GM15510 (cell line): ENCODE measurements around the gene ANAPC2.

ENCODE experiments used
- POLR2A ChIP-seq: IDR thresholded peaks from 3 replicates; pipeline ENCODE4 v1.6.1; 2011; ENCODE audit warnings: borderline replicate concordance; ENCODE audit not compliant: insufficient read length; ENCODE audit errors: extremely low read depth

The ANAPC2 gene

DNA sequence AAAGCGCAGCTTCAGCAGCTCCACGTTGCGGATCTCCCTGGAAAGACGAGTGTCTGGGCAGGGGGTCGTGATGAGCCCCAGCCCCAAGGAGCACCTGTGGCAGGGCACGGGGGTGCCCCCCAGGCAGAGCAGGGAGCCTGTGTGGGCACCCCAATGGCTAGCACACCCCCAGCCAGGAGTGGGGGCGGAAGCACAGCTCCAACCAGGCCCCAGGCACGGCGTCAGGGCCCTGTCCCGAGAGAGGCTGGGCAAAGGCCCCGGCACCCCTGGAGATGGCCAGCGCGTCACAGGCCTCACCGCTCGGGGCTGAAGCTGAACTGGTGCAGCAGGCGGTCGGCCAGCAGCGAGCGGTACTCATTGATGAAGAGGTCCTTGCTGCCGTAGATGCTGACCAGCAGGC, 7.9 kb downstream of the ANAPC2 start:
- no peak for TF ChIP-seq POLR2A

DNA sequence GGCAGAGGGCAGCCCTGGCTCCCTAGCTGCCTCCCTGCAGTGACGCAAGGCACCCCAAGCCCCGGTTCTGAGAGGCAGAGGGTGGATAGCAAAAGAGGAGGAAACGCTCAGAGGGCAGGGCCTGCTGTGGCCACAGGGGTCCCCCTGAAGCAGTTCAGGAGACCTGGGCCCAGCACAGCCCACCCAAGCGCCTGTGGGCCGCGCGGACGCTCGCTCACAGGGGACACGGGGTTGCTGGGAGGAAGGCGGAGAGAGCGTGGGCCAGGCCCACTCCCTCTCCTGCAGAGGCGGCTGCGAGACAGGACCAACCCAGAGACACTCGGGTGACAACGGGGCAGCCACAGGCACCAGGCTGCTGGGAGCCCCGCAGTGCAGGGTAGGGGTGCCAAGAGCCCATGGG, 8.6 kb downstream of the ANAPC2 start:
- TF ChIP-seq POLR2A = no peak

DNA sequence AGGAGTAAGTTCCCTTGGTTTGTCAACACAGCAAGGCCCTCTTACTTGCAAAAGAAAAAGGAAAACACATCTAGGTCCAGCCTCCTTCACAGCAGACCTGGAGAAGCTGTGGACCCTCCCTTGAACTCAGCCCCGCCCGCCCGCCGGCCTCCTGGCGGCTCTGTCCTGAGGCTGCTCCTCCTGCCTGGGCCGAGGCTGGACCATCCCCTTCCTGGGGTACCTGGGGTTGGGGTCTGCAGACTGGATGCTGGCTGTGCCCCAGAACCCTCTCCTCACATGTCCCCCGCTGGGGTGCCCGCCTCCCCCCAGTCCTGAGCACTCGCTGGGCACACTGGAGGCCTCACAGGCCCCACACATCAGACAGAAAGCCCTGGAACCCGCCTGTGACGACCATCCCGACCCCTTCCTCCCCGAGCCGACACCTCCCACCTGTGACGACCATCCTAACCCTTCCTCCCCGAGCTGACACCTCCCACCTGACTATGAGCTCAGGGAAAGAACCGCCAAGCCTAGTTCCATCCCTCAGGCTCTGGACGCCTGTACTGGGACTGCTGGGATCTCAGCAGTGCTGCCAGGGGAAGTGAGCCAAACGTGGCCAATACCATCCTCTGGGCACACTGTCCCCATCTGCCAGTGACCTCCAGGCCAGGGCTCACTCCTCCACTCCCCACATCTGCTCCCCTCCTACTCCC, 9.3 kb downstream of the ANAPC2 start:
- TF ChIP-seq POLR2A = no peak

DNA sequence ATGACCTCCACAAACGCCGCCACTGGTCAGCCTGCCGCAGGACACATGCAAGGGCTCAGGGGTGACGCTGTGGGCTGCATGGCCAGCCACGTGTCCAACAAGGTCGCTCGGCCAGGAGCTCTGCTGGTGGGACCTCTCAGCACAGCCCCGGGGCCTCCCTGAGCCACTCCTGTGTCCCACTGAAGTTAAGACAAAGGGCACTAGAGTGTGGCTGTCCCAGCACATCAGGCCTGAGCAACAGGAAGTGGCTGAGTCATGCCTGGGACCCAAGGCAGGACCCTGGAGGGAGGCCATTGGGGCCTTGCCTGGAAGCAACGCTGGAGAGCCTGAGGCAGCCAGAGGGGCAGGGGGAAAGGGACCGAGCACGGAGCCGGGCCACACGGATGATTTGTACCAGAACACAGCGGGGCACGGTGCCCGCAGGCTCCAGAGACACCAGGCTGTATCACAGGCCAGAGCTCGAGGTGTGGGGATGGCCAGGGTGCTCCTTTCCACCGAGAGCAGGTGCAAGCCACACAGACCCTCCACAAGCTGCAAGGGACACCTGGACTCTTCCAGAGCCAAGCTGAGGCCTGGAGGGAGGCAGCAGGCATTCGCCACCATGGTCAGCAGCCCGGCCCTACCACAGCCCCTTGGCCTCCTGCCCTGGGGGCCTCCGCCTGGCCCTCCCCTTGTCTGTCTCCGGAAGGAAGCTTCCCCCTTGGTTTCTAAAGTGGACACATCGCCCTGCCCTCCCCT, 10.0 kb downstream of the ANAPC2 start:
- TF ChIP-seq POLR2A = no peak

DNA sequence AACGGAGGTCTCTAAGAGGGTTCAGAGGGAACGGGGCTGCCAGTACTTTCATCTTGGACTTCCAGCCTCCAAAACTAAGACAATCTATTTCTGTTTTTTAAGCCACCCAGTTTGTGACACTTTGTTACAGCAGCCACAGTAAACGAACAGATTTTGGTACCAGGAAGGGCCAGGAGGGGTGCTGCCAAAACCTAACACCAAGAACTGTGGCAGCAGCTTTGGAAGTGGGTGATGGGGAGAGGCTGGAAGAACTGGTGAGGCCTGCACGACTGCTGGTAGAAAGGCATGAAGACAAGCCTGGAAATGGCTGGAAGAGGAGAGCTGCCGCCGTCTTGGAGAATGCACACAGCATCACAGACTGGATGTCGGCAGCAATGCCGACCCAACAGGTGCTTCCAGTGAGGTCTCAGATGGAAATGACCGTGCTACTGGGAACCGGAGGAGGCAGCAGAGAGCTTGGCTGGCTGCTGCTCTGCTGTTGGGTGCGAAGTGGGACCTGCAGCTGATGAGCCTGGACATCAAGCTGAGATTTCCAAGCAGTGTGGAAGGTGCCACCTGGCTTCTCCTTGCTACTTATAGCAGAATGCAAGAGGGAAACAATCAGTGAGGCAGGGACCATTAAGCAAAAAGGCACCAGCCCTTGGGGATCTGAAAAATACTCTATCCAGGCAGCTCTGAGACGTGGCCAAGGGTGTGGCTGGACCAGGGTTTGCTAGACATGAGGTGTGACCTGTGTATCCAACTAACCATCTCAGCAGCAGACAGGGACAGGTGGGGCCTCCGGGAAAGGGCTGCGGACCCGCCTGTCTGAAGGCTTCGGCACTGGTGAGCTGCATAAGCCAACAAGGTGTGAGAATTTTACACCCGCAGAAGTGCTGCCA, 11.8 kb downstream of the ANAPC2 start:
- TF ChIP-seq POLR2A = no peak

DNA sequence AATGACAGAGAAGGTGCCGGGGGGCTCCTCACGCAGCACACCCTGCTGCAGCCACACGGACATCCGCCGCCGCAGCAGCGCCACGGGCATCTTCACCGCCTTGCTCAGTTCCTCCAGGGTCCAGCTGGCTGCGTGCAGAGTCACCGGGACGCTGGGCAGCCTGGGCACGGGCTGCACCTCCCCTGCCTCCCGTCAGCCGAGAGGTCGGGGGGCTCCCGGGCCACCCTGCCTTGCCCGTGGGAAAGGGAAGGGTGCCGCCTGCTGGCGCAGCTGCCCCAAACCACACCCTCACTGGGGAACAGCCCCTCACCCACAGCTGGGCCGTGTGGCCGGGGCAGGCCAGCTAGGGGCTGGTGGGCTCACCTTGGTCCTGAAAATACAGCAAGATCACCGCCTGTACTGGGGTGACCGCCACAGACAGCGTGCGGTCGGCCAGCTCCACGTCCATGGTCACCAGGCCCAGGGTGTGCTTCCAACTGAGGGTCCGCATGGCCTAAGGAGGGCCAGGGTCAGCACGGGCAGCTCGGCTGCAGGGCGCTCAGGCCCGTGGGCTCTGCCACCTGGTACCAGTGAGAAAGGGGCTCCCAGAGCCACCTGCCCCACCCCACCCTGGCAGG, 12.9 kb downstream of the ANAPC2 start:
- TF ChIP-seq POLR2A = no peak

DNA sequence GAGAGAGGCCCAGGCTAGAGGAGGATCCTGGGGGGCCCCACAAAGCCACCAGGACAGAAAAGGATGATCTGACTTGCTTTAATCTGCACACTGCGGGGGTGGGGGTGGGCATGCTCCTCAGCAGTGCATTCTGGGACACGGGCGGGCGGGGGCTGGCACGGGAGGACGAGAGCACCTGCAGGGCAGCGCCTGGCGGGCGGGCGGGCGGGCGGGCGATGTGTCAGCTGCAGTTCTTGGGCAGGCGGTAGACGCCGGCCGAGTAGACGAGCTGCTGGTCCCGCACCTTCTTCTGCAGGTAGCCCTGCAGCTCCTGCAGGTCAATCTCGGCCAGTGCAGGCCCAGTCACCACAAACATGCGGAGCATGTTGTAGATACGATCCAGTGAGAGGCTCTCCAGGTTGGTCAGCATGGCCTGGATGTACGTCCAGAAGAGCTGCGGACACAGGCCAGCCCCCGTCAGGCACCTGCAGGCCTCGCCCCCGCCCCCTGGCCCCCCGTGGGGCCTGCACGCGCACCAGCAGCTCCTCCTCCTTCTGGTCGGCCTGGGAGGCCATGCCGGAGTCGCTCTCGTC, 13.6 kb downstream of the ANAPC2 start:
- TF ChIP-seq POLR2A = no peak

GRCh38 chr9:137173796-137174664, 14.3 kb downstream of the ANAPC2 start:
- TF ChIP-seq POLR2A = no peak

DNA sequence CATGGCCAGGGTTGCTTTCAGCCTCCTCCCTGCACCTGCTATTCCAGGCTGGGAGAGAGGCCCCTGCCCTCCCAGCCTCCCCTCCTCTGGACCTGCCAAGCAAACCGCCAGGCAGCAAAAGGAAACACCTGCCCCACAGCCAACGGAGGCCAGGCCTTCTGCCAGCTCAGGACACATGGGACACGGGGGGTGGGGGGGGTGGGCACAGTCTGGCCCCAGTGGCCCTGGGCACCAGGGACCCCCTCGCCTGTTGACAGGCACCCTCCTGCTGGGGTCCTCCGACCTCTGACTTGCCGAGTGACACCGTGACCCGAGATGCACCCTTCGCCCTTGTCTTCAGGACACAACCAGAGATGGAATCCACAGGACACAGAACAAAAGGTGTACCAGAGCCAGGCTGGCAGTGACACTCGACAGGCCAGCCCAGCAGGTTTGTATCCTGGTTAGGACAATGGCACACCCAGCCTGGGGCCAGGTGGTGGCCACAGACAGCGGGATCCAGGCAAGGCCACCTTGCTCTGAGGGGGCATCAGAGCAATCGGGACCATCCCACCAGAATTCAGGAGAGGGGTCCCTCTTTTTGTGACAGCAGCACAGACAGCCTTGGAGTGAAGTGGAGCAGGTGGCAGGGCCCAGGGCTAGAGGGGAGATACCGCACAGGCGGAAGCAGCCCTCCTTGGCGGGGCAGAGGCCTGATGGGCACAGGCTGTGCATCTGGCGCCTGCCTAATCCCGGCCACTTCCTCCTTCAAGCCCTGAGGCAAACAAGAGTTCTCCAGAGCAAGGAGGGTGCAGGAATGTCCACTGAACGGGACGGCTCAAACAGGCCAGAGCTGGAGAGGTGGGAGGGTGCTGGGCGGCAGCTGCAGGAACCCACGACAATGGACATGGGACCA, 15.2 kb downstream of the ANAPC2 start:
- no peak for TF ChIP-seq POLR2A

- no peak for TF ChIP-seq POLR2A
Observed at GRCh38 chr9:137171149-137171900, 17.0 kb downstream of the ANAPC2 start.

DNA sequence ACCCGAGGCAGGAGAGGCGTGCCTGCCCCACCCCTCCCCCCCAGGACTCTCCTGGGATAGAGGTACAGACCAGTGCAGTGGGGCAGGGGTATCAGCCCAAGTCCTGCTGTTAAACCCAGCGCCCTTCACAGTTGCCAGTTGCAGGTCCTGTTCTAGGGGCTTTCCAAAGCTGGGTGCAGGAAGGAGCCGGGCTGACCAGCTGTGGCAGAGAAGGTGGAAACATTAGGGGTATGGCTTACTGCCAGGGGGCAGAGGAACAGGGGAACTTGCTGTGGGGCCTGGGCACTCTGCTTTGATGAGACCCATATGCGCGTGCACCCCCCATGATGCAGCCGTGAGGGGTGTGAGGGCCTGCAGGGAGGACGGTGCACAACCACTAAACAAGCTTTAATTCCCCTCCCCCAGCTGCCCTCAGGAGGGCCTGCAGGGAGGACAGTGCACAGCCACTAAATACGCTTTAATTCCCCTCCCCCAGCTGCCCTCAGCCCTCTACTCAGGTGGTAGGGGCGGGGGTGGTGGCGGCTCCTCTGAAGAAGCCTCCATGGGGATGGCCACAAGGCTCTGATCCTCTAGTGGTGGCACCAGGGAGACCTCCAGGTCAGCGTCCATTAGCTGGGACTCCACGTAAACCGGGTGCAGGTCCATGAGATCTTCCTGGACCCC, 17.7 kb downstream of the ANAPC2 start:
- TF ChIP-seq POLR2A = no peak

GRCh38 chr9:137169896-137170358, 18.4 kb downstream of the ANAPC2 start, which contains the start of gene LRRC26:
LRRC26 (minus strand) TSS chr9:137170051; CDS start chr9:137169943, 108 bp downstream.
- TF ChIP-seq POLR2A = no peak
